ENCODE measurements around the gene PAPPA2.

DNA sequence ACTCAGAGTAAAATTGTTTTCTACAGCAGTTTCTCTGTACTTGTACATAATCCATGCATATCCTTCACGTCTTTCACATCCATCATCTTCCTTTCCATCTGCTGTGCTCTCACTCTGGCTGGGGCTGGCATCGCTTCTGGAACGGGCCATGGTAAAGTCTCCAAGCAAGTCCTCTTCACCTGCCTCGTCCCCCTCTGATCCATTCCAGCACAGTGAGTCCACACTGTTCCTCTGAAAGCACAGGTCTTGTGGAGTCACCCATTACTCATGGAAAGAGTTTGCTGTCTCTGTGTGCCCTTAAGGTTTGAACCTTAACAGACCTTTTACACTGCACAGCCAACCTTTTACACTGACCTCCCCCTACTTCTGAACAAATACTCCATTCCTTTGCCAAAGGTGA is 387.9 kb downstream of the PAPPA2 start:
- TF ChIP-seq, protein P1, sequence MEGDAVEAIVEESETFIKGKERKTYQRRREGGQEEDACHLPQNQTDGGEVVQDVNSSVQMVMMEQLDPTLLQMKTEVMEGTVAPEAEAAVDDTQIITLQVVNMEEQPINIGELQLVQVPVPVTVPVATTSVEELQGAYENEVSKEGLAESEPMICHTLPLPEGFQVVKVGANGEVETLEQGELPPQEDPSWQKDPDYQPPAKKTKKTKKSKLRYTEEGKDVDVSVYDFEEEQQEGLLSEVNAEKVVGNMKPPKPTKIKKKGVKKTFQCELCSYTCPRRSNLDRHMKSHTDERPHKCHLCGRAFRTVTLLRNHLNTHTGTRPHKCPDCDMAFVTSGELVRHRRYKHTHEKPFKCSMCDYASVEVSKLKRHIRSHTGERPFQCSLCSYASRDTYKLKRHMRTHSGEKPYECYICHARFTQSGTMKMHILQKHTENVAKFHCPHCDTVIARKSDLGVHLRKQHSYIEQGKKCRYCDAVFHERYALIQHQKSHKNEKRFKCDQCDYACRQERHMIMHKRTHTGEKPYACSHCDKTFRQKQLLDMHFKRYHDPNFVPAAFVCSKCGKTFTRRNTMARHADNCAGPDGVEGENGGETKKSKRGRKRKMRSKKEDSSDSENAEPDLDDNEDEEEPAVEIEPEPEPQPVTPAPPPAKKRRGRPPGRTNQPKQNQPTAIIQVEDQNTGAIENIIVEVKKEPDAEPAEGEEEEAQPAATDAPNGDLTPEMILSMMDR (conservative IDR thresholded peaks at IDR 0.05; ENCODE audit: low read depth, low read length) = no peak
- no peak for TF ChIP-seq EZH2 (IDR thresholded peaks at IDR 0.05; ENCODE audit: borderline replicate concordance, low read depth, low read length, poor library complexity, severe bottlenecking)
